Nephron (organoid): ENCODE results near the gene CCL23.

Source experiments
- H3K27ac Mint-ChIP-seq, 3 experiments: 2 replicates each; pipeline ENCODE4 v1.8.0; 2020; ENCODE audit warnings: mixed read lengths in 3 of 3, mild to moderate bottlenecking in 2 of 3, moderate library complexity in 1 of 3
- H3K27me3 Mint-ChIP-seq: 2 replicates; pipeline ENCODE4 v1.8.0; 2021; ENCODE audit warnings: low read depth, mild to moderate bottlenecking, moderate library complexity, mixed read lengths
- H3K36me3 Mint-ChIP-seq: 2 replicates; pipeline ENCODE4 v1.8.0; 2020; ENCODE audit warnings: low read depth, mixed read lengths
- H3K4me1 Mint-ChIP-seq: 2 replicates; pipeline ENCODE4 v1.8.0; 2020; ENCODE audit warnings: mixed read lengths
- H3K4me3 Mint-ChIP-seq, 3 experiments: 2 replicates each; pipeline ENCODE4 v1.8.0; 2020; ENCODE audit warnings: mild to moderate bottlenecking in 3 of 3, mixed read lengths in 3 of 3, moderate library complexity in 2 of 3
- H3K9me3 Mint-ChIP-seq: 2 replicates; pipeline ENCODE4 v1.8.0; 2020; ENCODE audit warnings: mixed read lengths
- CTCF ChIP-seq, 3 experiments: fragments of 200-600 bp; sonication (generic); IDR thresholded peaks; one replicate each; pipeline ENCODE4 v1.5.0; 2021; ENCODE audit warnings: antibody characterized with exemption in 3 of 3; ENCODE audit not compliant: unreplicated experiment in 3 of 3

The CCL23 gene

GRCh38 chr17:36057911-36058310, 40.1 kb upstream of the CCL23 start:
- Mint-ChIP-seq H3K27ac (peak overlapping the region in 1 of 3 experiments; percentile 11), H3K4me3 (no peak overlapping the region), H3K4me1 (no peaks in the 10 kb centered on the region), H3K27me3 (peaks cover 7% of the 10 kb centered on the region), H3K9me3 (no peaks in the 10 kb centered on the region), H3K36me3 (no peaks in the 10 kb centered on the region)
- no peak for TF ChIP-seq CTCF (IDR thresholded peaks at IDR 0.05; ENCODE audit: unreplicated experiment in 3 of 3)

DNA sequence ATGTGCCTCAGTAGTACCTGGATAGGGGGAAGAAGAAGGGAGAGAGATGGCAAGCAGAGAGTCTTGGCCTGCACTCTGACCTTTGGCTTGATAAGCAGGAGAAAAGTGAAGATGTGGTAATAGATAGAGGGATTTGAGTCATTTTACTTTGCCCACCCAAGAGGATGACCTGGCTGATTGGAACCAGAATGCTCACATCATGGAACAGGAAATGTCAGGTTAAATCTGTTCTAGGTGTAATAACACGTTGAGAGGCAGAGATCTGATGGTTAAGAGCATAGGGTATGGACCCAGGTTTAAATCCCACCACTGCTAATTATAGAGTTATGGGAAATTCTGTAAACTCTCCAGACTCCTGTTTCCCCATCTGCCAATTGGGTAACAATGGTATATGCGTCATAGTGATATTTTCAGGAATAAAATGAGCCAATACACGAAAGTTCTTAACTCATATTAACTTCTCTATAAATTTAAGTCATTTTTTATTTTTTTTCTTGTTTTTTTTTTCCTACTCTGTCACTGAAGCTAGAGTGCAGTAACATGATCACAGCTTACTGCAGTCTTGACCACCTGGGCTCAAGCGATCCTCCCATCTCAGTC, 38.2 kb upstream of the CCL23 start:
- peaks cover 4% of the 10 kb centered on the region for H3K9me3 Mint-ChIP-seq
- no peak overlapping the region for H3K4me3 Mint-ChIP-seq
- peaks cover 9% of the 10 kb centered on the region for H3K27me3 Mint-ChIP-seq
- H3K4me1 Mint-ChIP-seq: no peaks in the 10 kb centered on the region
- H3K36me3 Mint-ChIP-seq: no peaks in the 10 kb centered on the region
- TF ChIP-seq CTCF (IDR thresholded peaks at IDR 0.05; ENCODE audit: unreplicated experiment in 3 of 3): no peak
- no peak overlapping the region for H3K27ac Mint-ChIP-seq

DNA sequence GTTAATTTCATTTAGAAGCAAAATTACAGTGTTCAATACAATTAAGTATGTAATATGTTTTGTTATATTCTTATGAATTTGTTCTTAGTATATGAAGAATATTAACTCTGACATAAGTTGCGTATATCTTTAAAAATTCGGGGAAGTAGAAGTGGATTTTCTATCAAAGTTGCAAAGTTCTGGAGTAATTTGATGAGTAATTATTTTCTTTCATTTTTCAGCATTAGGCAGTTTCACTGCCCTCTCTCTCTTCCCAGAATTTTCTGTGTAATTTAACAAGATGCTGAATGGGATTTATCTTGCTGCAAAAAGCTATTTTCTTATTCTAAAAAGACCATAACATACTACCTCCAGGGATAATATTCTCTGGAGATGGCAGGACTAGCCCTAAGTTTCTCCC, 37.4 kb upstream of the CCL23 start:
- no peak for TF ChIP-seq CTCF (IDR thresholded peaks at IDR 0.05; ENCODE audit: unreplicated experiment in 3 of 3)
- Mint-ChIP-seq H3K36me3 (no peaks in the 10 kb centered on the region), H3K27ac (no peak overlapping the region), H3K9me3 (peaks cover 7% of the 10 kb centered on the region), H3K27me3 (peaks cover 9% of the 10 kb centered on the region), H3K4me3 (no peak overlapping the region), H3K4me1 (no peaks in the 10 kb centered on the region)

GRCh38 chr17:36049643-36050042, 31.9 kb upstream of the CCL23 start:
- H3K4me1 Mint-ChIP-seq: no peaks in the 10 kb centered on the region
- no peaks in the 10 kb centered on the region for H3K36me3 Mint-ChIP-seq
- H3K4me3 Mint-ChIP-seq: no peak overlapping the region
- peaks cover 31% of the 10 kb centered on the region for H3K9me3 Mint-ChIP-seq
- H3K27ac Mint-ChIP-seq: no peak overlapping the region
- TF ChIP-seq CTCF (IDR thresholded peaks at IDR 0.05; ENCODE audit: unreplicated experiment in 3 of 3): no peak
- peaks cover 14% of the 10 kb centered on the region for H3K27me3 Mint-ChIP-seq

DNA sequence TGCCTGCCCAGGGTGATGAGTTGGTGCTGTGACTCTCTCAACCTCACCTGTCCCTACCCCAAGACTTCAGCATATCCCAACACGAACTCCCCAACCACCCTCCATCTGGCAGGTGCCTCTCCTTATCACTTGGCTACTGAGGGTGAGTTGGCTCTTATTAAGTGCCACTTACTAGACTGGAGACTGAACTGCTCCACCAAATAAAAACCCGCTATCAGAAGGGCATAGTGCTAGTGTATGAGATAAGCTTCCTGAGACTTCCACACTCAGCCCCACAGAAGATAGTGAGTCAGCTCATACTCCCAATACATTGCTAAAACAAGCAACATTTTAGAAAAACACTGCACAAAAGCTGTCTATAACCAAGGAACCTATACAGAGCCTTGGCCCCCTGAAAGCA, 30.3 kb upstream of the CCL23 start:
- H3K4me1 Mint-ChIP-seq: no peaks in the 10 kb centered on the region
- no peak overlapping the region for H3K4me3 Mint-ChIP-seq
- H3K27ac Mint-ChIP-seq: no peak overlapping the region
- no peak for TF ChIP-seq CTCF (IDR thresholded peaks at IDR 0.05; ENCODE audit: unreplicated experiment in 3 of 3)
- H3K27me3 Mint-ChIP-seq: peaks cover 9% of the 10 kb centered on the region
- H3K36me3 Mint-ChIP-seq: no peaks in the 10 kb centered on the region
- H3K9me3 Mint-ChIP-seq: peaks cover 31% of the 10 kb centered on the region

DNA sequence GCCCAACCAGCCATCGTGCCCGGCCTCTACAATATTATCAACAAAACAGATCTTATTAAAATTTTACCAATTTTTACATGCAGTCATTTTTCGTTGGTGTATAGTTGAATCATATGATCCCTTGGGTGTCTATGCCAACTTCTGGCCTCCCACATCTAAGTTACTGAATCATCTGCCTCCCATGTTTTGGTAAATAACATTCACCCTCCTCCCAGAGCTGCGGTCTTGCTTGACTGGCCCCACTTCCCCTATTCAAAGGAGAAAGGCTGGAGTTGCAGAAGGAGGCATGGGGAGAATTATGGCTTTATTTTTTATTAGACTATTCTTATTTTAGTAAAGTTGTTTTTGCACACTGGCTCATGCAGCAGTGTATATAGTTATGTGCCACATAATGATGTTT, 18.5 kb upstream of the CCL23 start:
- no peaks in the 10 kb centered on the region for H3K36me3 Mint-ChIP-seq
- H3K27ac Mint-ChIP-seq: no peak overlapping the region
- no peak for TF ChIP-seq CTCF (IDR thresholded peaks at IDR 0.05; ENCODE audit: unreplicated experiment in 3 of 3)
- H3K4me1 Mint-ChIP-seq: no peaks in the 10 kb centered on the region
- no peaks in the 10 kb centered on the region for H3K9me3 Mint-ChIP-seq
- H3K27me3 Mint-ChIP-seq: peaks cover 14% of the 10 kb centered on the region
- no peak overlapping the region for H3K4me3 Mint-ChIP-seq
